GM21576 (cell line): Measurements from ENCODE around the gene OBSCN.
"Not testable (repeated sequence)": the region's sequence is repeated elsewhere in the genome, so short reads cannot be mapped to it uniquely, and the experiment has no call there.

Source experiments
- ATAC-seq: cut with Tn5 transposase; IDR thresholded peaks from one replicate; pipeline ENCODE4 v1.9.1; 2021; ENCODE audit warnings: mild to moderate bottlenecking, moderate library complexity; ENCODE audit not compliant: unreplicated experiment

Gene OBSCN

GRCh38 chr1:228256626-228257375 is 49.0 kb downstream of the OBSCN start:
- no peak for ATAC-seq

- ATAC-seq: no peak
Observed at GRCh38 chr1:228258486-228258885, 50.6 kb downstream of the OBSCN start.

- ATAC-seq: no peak
Observed at GRCh38 chr1:228259368-228259894, 51.6 kb downstream of the OBSCN start.

- no peak for ATAC-seq
Observed at GRCh38 chr1:228259951-228260350, 52.1 kb downstream of the OBSCN start.

GRCh38 chr1:228261706-228262105 is 53.9 kb downstream of the OBSCN start:
- ATAC-seq: no peak

GRCh38 chr1:228262475-228262874 is 54.6 kb downstream of the OBSCN start:
- ATAC-seq: no peak

- no peak for ATAC-seq
Observed at GRCh38 chr1:228263636-228264035, 55.8 kb downstream of the OBSCN start.

GRCh38 chr1:228264090-228264829 is 56.4 kb downstream of the OBSCN start:
- ATAC-seq: no peak

GRCh38 chr1:228265167-228265566 is 57.3 kb downstream of the OBSCN start:
- no peak for ATAC-seq

- ATAC-seq: no peak
Observed at GRCh38 chr1:228267962-228268880, 60.4 kb downstream of the OBSCN start.

GRCh38 chr1:228268881-228269265 is 61.0 kb downstream of the OBSCN start:
- ATAC-seq: no peak

- not testable (repeated sequence) for ATAC-seq
Observed at GRCh38 chr1:228269431-228269830, 61.6 kb downstream of the OBSCN start.

- ATAC-seq: no peak
Observed at GRCh38 chr1:228270032-228270431, 62.2 kb downstream of the OBSCN start.

- no peak for ATAC-seq
Observed at GRCh38 chr1:228271701-228272251, 63.9 kb downstream of the OBSCN start.

GRCh38 chr1:228272331-228272791 is 64.5 kb downstream of the OBSCN start:
- no peak for ATAC-seq

GRCh38 chr1:228272831-228273571 is 65.2 kb downstream of the OBSCN start:
- no peak for ATAC-seq

GRCh38 chr1:228273720-228274451 is 66.0 kb downstream of the OBSCN start:
- no peak for ATAC-seq

GRCh38 chr1:228274452-228275178 is 66.8 kb downstream of the OBSCN start:
- no peak for ATAC-seq

GRCh38 chr1:228275179-228275429 is 67.3 kb downstream of the OBSCN start:
- no peak for ATAC-seq
